MM.1S (cell line): ENCODE measurements around the gene TGFBI.

Source experiments
- EZH2 ChIP-seq: fragments of 300-600 bp; sonication (generic); optimal IDR thresholded peaks from 2 replicates; pipeline ENCODE3; 2017; ENCODE audit warnings: low read depth, mild to moderate bottlenecking, antibody characterized with exemption, low read length, mixed read lengths
- EZH2phosphoT487 ChIP-seq: fragments of 300-600 bp; sonication (generic); IDR thresholded peaks from 2 replicates; pipeline ENCODE4 v1.6.1; 2018; ENCODE audit warnings: antibody characterized with exemption, low read length
- TF ChIP-seq, protein P1 (sequence below): fragments of 300-600 bp; sonication (generic); IDR thresholded peaks from 2 replicates; pipeline ENCODE4 v1.5.1; 2016; ENCODE audit warnings: antibody characterized with exemption, low read length, mixed read lengths

DNA sequence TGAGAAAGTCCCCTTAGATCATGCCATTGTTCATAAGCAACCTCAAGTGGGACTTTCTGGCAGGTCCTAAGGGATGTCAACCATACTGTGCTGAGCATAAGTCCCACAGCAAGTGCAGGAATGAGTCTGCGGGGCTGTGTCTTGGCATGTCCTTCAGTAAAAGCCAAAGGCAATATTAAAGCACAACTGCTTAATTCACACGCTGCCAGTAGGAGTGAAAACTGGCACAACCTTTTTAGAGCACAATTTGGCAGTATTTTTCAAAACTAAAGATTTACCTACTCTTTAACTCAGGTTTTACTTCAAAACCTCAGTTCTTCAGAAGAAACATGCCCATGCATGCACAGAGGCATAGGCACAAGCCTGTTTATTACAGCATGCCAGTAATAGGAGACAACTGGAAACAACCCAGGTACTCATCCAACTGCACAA, 79.4 kb downstream of the TGFBI start:
- TF ChIP-seq, protein P1, sequence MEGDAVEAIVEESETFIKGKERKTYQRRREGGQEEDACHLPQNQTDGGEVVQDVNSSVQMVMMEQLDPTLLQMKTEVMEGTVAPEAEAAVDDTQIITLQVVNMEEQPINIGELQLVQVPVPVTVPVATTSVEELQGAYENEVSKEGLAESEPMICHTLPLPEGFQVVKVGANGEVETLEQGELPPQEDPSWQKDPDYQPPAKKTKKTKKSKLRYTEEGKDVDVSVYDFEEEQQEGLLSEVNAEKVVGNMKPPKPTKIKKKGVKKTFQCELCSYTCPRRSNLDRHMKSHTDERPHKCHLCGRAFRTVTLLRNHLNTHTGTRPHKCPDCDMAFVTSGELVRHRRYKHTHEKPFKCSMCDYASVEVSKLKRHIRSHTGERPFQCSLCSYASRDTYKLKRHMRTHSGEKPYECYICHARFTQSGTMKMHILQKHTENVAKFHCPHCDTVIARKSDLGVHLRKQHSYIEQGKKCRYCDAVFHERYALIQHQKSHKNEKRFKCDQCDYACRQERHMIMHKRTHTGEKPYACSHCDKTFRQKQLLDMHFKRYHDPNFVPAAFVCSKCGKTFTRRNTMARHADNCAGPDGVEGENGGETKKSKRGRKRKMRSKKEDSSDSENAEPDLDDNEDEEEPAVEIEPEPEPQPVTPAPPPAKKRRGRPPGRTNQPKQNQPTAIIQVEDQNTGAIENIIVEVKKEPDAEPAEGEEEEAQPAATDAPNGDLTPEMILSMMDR, result no peak
- TF ChIP-seq EZH2phosphoT487, result no peak
- no peak for TF ChIP-seq EZH2
